Measurements from ENCODE around the gene MPDZ.

GRCh38 chr9:13142776-13143175 is 136.7 kb downstream of the MPDZ start:
- TF ChIP-seq CTCF (IDR thresholded peaks at IDR 0.05; ENCODE audit: low read depth, low read length): no peak
- no peak for TF ChIP-seq EZH2phosphoT487 (IDR thresholded peaks at IDR 0.05; ENCODE audit: low read depth)

All from OCI-LY3 (cell line).